Measurements from ENCODE around the gene SH3RF3. TPM values are rescaled to one million over a fixed set of nuclear protein-coding genes. Genes with fewer than 3 reads are reported as not detected.

The SH3RF3 gene
- total and polyA plus RNA-seq, 8 donors = 7.0 to 11.1 (median 8.3) TPM

GRCh38 chr2:109330056-109330455 lies 201.1 kb downstream of the SH3RF3 start:
- no peak for ATAC-seq
- no peak for DNase-seq

GRCh38 chr2:109331081-109331480 lies 202.1 kb downstream of the SH3RF3 start:
- Histone ChIP-seq H3K27ac (peak overlapping the region in 1 of 2 donors; percentile 80), H3K36me3 (no peaks in the 10 kb centered on the region), H3K4me3 (no peak overlapping the region), H3K27me3 (peaks cover 0 to 10% of the 10 kb centered on the region in 2 donors), H3K9me3 (no peaks in the 10 kb centered on the region), H3K4me1 (peaks cover 12 to 57% of the 10 kb centered on the region in 2 donors)
- intact Hi-C loops (cut with DNase I) = no loop called here
- no peak for DNase-seq
- ATAC-seq = no peak
- TF ChIP-seq CTCF (IDR thresholded peaks at IDR 0.05) = no peak

More at GRCh38 chr2:109330056-109330455, 201.1 kb downstream of the SH3RF3 start:
- TF ChIP-seq CTCF (IDR thresholded peaks at IDR 0.05) = no peak
- intact Hi-C loops (cut with DNase I) = no loop called here
- H3K36me3 ChIP-seq = no peaks in the 10 kb centered on the region
- H3K27ac ChIP-seq = no peak overlapping the region
- peaks cover 0 to 10% of the 10 kb centered on the region in 2 donors for H3K27me3 ChIP-seq
- no peak overlapping the region for H3K4me3 ChIP-seq
- no peaks in the 10 kb centered on the region for H3K9me3 ChIP-seq
- peaks cover 12 to 47% of the 10 kb centered on the region in 2 donors for H3K4me1 ChIP-seq

DNA sequence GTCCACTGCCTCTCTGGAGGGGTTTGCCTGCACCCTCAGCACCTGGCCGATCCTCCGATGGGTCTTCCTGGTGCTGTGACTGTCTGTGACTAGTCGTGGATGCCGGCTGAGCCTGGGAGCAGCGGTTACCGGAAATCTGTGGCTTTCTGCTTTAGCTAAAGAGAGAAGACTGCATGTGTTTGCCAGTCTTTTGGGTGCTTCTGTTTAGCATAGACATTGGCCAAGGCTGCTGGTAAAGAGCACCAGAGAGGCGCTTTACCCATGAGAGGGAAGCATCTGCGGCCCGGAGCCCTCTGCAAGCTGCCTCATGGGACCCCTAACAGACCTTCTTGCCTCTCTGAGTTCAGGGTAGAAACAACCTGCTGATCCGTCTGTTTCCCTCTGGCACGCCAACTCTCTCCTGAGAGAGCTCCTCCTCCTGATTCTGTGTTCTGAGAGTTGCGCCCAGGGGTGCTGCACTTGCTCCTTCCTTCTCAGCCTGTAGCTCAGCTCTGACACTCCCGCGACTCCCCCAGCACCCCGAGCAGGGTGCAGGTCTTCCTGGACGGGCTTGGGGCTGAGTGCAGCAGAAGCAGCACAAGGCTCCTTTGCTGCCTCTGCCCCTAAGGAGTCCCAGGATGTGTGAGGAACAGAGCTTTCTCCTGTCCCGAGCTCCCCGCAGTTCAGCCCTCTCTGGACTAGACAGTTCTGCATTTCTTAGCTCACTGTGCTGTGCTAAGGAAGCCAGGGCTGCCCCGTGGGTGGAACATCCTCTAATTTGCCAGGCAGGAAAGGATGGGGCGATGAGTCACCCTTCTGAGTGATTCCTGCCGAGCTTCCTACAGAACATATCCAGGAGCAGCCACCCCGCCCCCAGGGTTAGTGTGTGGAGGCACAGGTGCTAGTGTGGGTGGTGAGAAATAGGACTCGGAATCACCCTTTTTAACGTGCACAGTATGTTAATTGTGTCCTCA lies 203.2 kb downstream of the SH3RF3 start:
- no peak for TF ChIP-seq CTCF (IDR thresholded peaks at IDR 0.05)
- Histone ChIP-seq H3K36me3 (no peaks in the 10 kb centered on the region), H3K4me1 (peaks cover 17 to 61% of the 10 kb centered on the region in 2 donors), H3K27me3 (peaks cover 0 to 10% of the 10 kb centered on the region in 2 donors), H3K27ac (peak overlapping the region; percentile 33 to 80), H3K9me3 (no peaks in the 10 kb centered on the region), H3K4me3 (peak overlapping the region in 1 of 2 donors; percentile 11)
- intact Hi-C loops (cut with DNase I) = no loop called here
- ATAC-seq (peak; percentile 90), DNase-seq (peak in 1 of 4 donors; percentile 83)

- TF ChIP-seq CTCF (IDR thresholded peaks at IDR 0.05) = no peak
- Histone ChIP-seq H3K4me1 (peaks cover 17 to 61% of the 10 kb centered on the region in 2 donors), H3K4me3 (no peak overlapping the region), H3K27ac (peak overlapping the region in 1 of 2 donors; percentile 80), H3K36me3 (no peaks in the 10 kb centered on the region), H3K27me3 (peaks cover 0 to 10% of the 10 kb centered on the region in 2 donors), H3K9me3 (no peaks in the 10 kb centered on the region)
- DNase-seq (no peak), ATAC-seq (no peak)
- intact Hi-C loops (cut with DNase I) = no loop called here
Measured at GRCh38 chr2:109332880-109333279, 203.9 kb downstream of the SH3RF3 start.
